ENCODE measurements around the gene ATP1A2. TPM values are rescaled to one million over a fixed set of nuclear protein-coding genes. Genes with fewer than 3 reads are reported as not detected.

Gene ATP1A2
- total and polyA plus RNA-seq, 3 donors from 2014 or later, result 13.2 to 27.9 (median 14.2) TPM

DNA sequence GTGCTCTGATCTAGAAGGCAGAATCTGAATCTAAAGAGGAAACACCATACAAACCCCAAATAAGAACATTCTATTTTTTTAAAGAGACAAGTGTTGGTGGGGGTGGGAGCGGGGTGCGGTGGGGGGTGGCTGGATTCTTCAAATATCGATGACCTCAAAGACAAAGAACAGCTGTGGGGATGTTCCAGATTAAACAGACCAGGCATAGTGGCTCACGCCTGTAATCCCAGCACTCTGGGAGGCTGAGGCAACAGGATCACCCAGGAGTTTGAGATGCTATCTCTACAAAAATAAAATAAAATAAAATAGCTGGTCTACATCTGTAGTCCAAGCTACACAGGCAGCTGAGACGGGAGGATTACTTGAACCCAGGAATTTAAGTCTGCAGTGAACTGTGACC, 40.8 kb downstream of the ATP1A2 start:
- H3K4me3 ChIP-seq, result no peak overlapping the region
- H3K27ac ChIP-seq, result no peak overlapping the region
- no peaks in the 10 kb centered on the region for H3K9me3 ChIP-seq
- no peak for DNase-seq
- intact Hi-C loops (cut with DNase I; ENCODE audit: low total_unique reads), result no loop called here
- no peaks in the 10 kb centered on the region for H3K36me3 ChIP-seq (ENCODE audit: low read depth, missing control alignments)
- H3K27me3 ChIP-seq, result no peaks in the 10 kb centered on the region
- no peak for TF ChIP-seq POLR2A (IDR thresholded peaks at IDR 0.05)
- TF ChIP-seq, protein P1, sequence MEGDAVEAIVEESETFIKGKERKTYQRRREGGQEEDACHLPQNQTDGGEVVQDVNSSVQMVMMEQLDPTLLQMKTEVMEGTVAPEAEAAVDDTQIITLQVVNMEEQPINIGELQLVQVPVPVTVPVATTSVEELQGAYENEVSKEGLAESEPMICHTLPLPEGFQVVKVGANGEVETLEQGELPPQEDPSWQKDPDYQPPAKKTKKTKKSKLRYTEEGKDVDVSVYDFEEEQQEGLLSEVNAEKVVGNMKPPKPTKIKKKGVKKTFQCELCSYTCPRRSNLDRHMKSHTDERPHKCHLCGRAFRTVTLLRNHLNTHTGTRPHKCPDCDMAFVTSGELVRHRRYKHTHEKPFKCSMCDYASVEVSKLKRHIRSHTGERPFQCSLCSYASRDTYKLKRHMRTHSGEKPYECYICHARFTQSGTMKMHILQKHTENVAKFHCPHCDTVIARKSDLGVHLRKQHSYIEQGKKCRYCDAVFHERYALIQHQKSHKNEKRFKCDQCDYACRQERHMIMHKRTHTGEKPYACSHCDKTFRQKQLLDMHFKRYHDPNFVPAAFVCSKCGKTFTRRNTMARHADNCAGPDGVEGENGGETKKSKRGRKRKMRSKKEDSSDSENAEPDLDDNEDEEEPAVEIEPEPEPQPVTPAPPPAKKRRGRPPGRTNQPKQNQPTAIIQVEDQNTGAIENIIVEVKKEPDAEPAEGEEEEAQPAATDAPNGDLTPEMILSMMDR (IDR thresholded peaks at IDR 0.05), result no peak
- 85 to 87% methylated on average over 5 of the region's 5 CpGs for WGBS, 2 donors
- peaks cover 5% of the 10 kb centered on the region for H3K4me1 ChIP-seq

DNA sequence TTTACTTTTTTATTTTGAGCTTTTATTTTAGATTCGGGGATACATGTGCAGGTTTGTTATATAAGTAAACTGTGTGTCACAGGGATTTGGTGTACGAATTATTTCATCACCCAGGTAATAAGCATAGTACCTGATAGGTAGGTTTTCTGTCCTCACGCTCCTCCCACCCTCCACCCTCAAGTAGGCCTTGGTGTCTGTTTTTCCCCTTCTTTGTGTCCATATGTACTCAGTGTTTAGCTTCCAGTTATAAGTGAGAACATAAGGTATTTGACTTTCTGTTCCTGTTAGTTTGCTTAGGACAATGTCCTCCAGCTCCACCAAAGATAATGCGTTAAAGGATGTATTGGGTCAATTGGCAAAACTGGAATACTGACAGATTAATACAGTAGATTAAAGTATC, 41.6 kb downstream of the ATP1A2 start:
- WGBS, 2 donors, result 77 to 85% methylated on average over 4 of the region's 4 CpGs
- no peaks in the 10 kb centered on the region for H3K27me3 ChIP-seq
- DNase-seq, result no peak
- TF ChIP-seq, protein P1 (IDR thresholded peaks at IDR 0.05), result no peak
- TF ChIP-seq POLR2A (IDR thresholded peaks at IDR 0.05), result no peak
- no peaks in the 10 kb centered on the region for H3K9me3 ChIP-seq
- no peak overlapping the region for H3K4me3 ChIP-seq
- no peak overlapping the region for H3K27ac ChIP-seq
- intact Hi-C loops (cut with DNase I; ENCODE audit: low total_unique reads), result no loop called here
- H3K4me1 ChIP-seq, result peaks cover 5% of the 10 kb centered on the region
- no peaks in the 10 kb centered on the region for H3K36me3 ChIP-seq (ENCODE audit: low read depth, missing control alignments)

- TF ChIP-seq, protein P1 (IDR thresholded peaks at IDR 0.05), result no peak
- no peak for TF ChIP-seq POLR2A (IDR thresholded peaks at IDR 0.05)
- H3K9me3 ChIP-seq, result no peaks in the 10 kb centered on the region
- peaks cover 5% of the 10 kb centered on the region for H3K4me1 ChIP-seq
- no peak overlapping the region for H3K4me3 ChIP-seq
- WGBS, 2 donors, result 88 to 98% methylated on average over 3 of the region's 3 CpGs
- DNase-seq, result no peak
- no peaks in the 10 kb centered on the region for H3K36me3 ChIP-seq (ENCODE audit: low read depth, missing control alignments)
- H3K27ac ChIP-seq, result no peak overlapping the region
- H3K27me3 ChIP-seq, result no peaks in the 10 kb centered on the region
- intact Hi-C loops (cut with DNase I; ENCODE audit: low total_unique reads), result no loop called here
These were observed 42.5 kb downstream of the ATP1A2 start for GRCh38 chr1:160158031-160158430.

GRCh38 chr1:160158534-160158933, 43.0 kb downstream of the ATP1A2 start:
- no peak overlapping the region for H3K27ac ChIP-seq
- intact Hi-C loops (cut with DNase I; ENCODE audit: low total_unique reads), result no loop called here
- peaks cover 5% of the 10 kb centered on the region for H3K4me1 ChIP-seq
- DNase-seq, result no peak
- no peaks in the 10 kb centered on the region for H3K9me3 ChIP-seq
- 91 to 93% methylated on average over 4 of the region's 4 CpGs for WGBS, 2 donors
- TF ChIP-seq, protein P1 (IDR thresholded peaks at IDR 0.05), result no peak
- TF ChIP-seq POLR2A (IDR thresholded peaks at IDR 0.05), result no peak
- H3K27me3 ChIP-seq, result no peaks in the 10 kb centered on the region
- H3K4me3 ChIP-seq, result no peak overlapping the region
- no peaks in the 10 kb centered on the region for H3K36me3 ChIP-seq (ENCODE audit: low read depth, missing control alignments)

- H3K9me3 ChIP-seq, result no peaks in the 10 kb centered on the region
- no peak overlapping the region for H3K4me3 ChIP-seq
- TF ChIP-seq POLR2A (IDR thresholded peaks at IDR 0.05), result no peak
- TF ChIP-seq, protein P1 (IDR thresholded peaks at IDR 0.05), result no peak
- no peaks in the 10 kb centered on the region for H3K36me3 ChIP-seq (ENCODE audit: low read depth, missing control alignments)
- no peak for DNase-seq
- H3K27me3 ChIP-seq, result no peaks in the 10 kb centered on the region
- no peak overlapping the region for H3K27ac ChIP-seq
- intact Hi-C loops (cut with DNase I; ENCODE audit: low total_unique reads), result no loop called here
- H3K4me1 ChIP-seq, result peaks cover 5% of the 10 kb centered on the region
These were observed 44.3 kb downstream of the ATP1A2 start for GRCh38 chr1:160159846-160160245.
